SIG-M5 treated with dmso at 0.1 percent for 504 hours (cell line): Measurements from ENCODE around the gene TMC5.

ENCODE experiments used
- DNase-seq: peaks from one replicate; lab custom pipeline; 2025; ENCODE audit not compliant: unreplicated experiment; lab: John Stamatoyannopoulos, UW

The TMC5 gene

DNA sequence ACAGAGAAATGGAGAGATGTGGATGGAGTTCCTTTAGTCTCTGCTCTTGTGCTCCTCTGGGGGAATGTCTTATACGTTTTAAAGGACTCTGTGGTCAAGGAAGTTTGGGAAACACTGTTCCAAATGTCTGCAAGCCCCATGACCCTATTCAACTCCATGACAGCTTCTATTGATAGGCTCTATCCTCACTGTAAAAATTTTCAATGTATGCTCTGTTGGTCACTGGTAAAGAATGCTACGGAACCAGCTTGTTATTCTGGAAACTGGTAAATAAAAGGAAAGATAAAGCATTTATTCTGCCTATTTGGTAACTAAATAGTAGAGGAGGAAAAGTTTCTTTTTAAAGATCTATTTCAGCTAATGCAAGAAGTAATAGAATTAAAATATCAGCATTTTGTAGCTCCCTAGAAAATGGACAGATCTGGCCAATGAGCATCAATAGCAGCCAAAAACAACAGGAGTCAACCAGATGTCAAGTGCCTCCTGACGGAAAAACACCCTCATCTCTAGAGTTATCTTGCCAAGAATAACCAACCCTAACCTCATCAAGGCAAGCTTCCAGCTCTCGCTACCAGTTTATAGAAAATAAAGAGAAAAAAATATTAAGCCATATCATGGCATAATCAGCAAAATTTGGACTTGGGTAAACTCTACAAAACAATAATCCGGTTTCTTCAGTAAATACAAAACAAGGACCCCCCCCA is 88.1 kb downstream of the TMC5 start:
- DNase-seq = no peak

DNA sequence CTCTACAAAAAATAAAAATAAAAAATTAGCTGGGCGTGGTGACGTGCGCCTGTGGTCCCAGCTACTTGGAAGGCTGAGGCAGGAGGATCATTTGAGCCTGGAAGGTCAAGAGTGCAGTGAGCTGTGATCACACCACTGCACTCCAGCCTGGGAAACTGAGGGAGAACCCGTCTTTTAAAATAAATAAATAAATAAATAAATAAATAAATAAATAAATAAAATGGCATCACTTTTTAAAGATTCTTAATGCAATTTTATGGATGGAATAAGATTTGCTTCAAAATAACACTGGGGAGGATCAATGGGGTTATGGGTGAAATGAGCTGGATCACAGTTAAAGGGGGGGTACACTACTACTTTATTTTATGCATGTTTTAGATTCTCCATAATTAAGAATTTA is 89.3 kb downstream of the TMC5 start:
- DNase-seq = no peak

DNA sequence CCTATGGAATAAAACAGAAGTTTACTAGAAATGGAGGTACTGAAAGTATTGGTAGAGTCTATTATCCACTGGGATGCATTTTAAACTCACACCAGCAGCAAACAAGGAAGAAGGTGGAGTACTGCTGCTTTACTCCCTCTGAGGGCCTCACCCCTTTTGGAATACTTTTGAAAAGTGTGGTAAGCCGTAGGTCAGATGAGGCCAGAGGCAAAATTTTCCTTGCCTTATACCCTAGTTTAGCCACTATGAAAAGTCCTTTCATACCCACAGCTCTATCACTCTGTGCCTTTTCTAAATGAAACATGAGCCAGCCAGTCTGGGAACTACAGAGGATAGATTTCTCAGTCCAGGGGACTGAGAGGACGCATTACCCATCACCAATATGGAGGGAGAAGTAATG is 90.2 kb downstream of the TMC5 start:
- no peak for DNase-seq

DNA sequence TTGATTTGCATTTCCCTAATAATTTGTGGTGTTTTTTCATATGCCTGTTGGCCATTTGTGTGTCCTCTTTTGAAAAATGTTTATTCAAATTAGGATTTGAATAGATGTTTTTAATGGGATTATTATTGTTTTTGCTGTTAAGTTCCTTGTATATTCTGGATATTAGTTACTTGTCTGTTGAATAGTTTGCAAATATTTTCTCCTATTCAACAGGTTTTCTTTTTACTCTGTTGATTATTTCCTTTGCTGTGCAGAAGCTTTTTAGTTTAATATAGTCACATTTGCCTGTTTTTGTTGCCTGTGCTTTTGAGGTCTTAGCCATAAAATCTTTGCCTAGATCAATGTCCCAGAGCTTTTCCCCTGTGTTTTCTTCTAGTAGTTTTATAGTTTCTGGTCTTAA is 94.6 kb downstream of the TMC5 start:
- no peak for DNase-seq

DNA sequence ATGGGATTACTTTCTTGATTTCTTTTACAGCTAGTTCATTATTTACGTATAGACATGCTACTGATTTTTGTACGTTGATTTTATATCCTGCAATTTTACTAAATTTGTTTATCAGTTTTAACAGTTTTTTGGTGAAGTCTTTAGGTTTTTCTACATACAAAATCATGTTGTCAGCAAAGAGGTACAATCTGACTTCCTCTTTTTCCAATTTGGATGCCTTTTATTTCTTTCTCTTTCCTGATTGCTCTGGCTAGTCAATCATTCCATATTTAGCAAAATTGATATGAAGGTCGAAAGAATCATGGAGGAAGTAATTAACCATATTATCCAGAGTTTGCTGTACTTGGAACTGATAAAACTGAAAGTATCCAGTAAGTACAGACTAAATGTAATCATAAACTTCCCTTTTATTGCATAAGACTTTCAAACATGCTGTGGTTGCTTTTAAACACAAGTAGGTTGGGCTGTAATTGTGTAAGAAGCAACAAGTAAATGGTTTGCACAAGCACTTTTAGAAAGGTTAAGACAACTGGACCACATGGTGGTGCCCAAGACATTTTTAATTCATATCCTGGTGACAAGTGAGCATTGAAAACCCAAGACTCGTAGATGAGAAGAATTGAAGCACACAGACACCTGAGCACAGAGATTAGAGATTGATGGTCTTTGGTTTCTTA is 95.8 kb downstream of the TMC5 start:
- peak; percentile 87 for DNase-seq

DNA sequence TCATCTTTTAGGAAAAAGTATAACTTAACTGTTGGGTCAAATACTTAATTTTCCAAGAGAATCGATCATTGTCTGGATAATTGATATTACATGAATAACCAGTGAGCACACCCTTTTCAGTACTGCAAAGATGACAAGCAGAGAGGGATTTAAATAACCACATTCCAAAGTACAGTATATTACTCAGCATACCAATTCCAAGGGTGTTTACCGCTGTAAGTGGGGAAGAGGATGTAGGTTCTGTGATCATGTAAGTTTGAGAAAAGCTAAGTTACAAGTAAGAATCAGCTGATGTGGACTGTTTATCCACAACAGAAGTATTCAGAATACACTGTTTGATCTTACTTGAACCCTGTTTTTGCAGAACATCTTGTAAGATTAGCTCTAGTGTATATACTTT is 98.1 kb downstream of the TMC5 start:
- no peak for DNase-seq

DNA sequence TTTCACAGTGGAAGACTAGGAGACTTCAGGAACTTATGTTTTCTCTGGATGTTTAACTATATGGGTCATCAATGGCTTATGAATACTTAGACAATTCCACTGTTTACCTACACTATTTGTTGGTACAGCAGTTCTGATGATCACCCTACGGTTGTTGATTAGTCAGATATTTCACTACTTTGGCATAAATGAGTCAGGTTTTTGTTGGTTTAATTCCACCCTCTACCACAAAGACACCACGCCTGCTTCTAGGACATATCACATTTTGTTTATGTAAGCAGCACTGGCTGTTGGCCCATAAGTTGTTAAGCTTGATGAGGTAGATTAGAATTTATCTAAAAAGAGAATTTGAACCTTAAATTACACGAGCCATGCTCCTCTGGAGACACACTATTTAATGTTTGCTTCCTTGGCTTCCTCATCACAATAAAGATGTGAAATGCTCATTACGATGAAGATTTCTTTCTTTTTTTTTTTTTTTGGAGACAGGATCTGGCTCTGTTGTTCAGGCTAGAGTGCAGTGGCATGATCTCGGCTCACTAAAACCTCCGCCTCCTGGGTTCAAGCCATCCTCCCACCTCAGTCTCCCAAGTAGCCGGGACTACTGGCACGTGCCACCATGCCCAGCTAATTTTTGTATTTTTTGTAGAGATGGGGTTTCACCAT is 99.9 kb downstream of the TMC5 start:
- no peak for DNase-seq

DNA sequence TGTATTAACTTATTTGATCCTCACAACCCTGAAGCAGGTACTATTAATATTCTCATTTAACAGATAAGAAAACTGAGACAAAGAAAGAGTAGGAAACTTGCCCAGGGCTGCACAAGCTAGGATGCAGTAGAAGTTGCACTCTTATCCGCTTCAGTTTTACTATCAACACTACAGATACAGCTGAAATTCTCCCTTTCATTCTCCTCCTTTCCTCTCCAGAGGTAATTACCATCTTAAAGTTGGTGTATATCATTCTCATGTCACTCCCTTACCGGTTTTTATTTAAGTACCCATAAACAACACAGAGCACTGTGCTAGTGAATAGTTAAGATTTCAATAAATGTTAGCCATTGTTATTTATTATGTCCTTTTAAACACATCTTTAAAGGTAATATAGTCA is 100.7 kb downstream of the TMC5 start:
- no peak for DNase-seq

DNA sequence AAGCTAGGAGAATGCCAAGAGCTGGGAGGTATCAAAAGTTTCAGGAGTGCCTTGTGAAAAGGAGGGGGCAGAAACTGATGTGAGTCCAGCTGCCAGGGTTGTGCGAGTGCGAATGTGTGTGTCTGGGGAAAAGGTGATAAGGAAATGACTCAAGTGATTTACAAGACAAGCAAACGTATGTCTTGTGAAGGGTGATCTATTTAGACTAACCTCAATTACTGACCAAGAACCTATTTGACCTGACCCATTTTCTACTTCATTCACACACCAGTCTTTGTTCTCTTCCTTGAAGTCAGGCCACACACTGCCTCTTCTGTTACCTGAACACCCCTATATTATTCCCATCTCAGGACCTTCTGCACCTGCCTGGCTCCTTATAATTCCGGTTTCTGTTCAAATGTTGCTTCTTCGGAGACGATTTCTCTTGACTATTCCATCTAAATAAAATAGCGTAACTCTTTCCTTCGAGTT is 103.2 kb downstream of the TMC5 start:
- DNase-seq = no peak

DNA sequence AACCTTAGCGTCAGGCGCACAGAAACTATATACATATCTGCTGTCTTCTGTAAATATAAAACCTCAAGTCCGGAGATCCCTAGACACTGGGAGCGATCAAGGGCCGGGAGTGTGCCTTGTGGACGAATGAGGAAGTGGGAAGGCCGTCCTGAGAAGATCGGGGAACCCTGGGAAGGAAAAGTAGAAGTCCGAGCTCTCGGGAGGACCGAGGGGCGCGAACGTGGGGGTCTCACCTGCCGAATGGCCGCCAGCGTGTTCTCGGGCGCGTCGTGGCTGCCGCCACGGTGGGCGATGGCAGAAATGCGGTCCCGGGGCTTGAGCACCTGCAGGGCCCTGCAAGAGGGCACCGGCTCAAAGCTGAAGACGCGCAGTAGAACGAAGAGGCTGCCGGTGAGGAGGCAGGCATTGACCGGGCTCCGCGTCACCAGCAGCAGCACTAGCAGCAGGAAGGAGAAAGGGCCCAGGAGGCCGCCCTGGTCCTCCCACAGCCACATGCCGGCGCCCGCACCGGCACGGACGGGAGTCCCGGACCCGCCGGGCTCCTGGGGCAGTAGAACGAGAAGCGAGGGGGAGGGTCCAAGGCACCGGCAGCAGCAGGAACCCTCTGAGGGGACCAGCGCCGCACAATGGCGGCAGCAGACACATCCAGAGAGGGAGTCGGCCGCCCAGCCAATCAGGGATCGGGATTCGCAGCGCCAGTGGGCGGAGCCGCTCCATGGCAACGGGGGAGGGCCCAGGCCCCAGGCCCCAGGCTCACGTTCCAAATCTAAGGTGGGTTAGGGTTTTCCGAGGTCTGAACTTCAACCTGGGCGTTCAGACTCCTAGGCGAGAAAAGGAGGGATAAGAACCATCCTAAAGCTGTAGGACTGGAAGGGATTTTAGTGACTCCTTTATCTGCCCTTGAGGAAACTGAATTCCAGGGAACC is 104.1 kb downstream of the TMC5 start, which contains the start of gene GDE1:
TSS of gene GDE1 (minus strand) at position 628 of the 926 bp plus-strand sequence. CDS start at position 494, 134 bp downstream.
- DNase-seq = peak; percentile 86

DNA sequence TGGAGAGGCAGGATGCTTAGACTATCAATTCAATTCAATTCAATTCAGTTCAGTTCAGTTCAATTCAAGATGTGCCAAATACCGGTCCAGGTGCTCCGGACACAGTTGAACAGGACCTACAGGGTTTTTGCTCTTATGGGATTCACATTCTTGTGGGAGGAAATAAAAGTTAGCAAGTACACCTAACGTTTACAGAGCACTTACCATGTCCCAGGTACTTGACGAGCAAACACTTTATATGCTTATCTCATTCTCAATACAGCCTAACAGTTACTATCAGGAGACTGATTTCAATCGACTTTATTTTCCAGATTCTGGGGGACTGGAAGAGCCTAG is 104.7 kb downstream of the TMC5 start:
- DNase-seq = no peak

DNA sequence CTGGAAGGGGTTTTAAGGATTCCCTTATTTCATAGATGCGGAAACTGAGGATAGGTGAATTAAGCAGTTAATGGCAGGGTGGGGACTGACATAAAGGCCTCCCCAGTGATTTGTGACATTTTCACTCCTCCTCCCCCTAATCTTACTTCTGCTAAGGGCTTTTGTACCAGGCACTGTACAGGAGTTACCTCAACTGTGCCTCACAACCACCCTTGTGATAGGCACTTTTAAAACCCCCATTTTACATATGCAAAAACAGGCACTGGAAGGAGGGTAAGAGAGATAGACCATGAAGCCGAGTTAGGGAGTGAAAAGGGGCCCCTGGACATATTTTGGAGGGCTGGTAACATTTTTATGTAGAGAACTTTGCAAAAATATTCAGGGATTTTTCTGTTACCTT is 105.1 kb downstream of the TMC5 start:
- DNase-seq = no peak

DNA sequence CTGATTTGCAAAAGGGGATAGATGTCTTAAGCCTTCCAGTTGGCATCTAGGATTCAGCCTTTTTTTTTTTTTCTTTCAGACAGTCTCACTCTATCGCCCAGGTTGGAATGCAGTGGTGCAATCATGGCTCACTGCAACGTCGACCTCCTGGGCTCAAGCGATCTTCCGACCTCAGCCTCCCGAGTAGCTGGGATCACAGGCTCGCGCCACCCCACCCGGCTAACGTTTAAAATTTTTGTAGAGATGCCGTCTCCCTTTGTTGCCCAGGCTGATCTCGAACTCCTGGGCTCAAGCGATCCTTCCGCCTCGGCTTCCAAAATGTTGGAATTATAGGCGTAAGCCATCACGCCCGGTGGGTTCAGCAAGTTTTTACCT is 105.5 kb downstream of the TMC5 start:
- DNase-seq = no peak

DNA sequence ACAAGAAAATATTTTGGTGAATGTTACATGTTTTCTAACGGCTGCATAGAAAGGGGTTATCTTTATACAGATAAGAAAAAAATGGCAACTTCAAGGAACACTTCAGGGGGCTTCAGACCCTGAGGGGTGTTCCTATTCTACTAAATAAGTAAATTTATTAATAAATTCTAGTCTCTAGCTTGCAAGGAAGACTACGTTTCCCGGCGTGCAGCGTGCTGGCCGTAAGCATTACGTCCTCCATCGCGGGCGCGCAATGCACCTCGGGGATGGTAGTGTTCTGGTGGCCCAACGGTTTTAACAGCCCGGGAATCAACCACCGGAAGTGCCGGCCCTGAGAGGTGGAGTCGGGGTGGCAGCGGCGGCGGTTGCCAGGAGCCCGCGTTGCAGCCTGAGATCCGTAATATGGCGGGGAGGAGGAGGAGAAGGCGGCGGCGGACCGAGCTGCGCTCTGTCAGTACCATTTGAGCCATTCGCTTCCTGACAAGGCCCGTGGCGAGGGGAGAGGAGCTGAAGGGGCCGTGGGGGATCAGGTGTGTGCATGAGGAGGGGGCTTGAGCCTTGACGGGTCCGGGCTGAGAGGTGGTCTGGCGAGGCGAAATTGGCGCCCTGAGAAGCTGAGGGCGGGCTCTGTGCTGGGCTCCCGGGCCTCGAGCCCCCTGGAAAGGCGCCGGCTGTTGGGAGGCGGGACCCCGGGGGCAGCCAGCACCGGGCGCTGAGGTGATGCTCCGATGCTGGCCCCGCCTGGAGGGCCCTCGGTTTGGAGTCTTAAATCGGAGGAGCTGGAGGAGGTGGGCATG is 106.1 kb downstream of the TMC5 start, which contains the start of gene CCP110:
TSS of gene CCP110 (plus strand) at position 384 of the 797 bp plus-strand sequence. CDS start 3,940 bp downstream, outside the sequence.
- peak; percentile 96 for DNase-seq

DNA sequence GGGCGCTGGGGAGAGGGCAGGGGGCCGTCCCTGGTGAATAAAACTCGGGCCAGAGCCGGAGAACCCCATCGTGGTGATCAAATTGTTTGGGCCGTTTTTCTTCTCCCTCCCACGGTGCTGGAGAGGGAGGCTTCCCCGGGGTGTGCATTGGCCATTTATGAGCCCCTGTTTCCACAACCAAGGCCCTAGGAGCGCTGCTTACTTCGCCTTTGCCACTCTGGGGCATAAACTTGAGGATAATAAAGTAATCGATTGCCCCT is 106.6 kb downstream of the TMC5 start:
- DNase-seq = no peak

DNA sequence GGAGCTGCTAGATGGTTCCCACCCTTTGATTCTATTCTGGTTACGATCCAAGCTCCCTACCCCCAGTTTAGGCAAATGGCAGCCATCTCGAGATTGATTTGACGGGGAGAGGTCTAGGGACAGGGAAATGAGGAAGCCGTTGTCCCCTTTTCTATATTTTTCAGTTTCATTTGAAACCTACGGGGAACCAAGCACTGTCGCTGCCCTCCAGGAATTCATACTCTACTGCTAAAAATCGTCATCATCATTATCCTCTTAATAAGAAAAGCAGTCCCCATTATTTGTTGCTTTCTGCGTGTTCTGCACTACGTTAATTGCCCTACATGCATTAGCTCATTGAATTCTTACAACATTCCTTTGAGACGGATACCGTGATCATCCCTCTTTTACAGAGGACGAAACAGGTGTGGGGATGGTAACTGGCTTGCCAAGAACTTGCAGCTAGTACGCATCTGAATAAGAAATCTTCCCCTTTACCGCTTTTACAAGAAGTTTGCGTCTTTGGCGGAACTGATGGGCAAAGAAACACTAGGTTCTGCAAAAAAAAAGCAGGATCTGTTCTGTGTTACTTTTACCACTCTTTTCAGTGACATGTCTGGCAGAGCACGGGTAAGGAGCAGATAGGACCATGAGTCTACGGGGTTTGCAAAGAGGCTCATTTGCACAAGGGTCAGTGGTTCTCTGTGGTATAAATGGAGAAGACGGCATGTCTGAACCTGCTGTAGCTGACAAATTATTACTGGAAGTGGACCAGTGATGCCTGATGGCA is 107.1 kb downstream of the TMC5 start:
- peak; percentile 58 for DNase-seq

DNA sequence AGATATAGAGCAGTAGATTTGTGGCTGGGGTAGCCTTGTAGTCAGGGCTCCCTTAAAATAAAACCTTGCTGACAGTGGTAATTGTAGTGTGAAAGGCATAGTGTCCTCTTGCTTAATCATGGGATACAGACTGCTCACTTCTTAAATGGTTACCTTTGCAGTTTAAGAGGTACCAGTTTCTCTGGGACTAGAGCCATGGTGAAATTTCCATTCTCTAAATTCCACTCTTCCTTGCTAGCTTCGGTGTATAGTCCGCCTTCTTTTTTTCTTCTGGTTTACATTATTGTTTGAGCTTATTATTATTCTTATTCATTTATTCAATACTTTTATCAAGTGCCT is 107.7 kb downstream of the TMC5 start:
- no peak for DNase-seq

DNA sequence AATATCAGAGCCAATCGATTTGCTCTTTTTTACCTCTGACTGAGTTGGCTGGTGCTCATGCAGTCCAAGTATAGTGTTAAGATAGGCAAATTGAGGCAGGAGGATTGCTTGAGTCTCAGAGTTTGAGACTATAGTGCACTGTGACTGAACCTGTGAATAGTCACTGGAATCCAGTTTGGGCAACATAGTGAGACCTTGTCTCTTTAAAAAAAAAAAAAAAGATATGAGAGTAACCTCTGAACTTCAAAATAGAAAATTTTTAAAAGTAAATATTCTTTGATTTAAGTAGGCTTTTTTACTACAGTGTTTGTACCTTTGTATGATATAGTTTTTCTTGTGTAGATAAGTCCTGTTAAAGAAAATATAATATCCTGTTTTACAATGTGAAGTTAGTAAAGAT is 109.5 kb downstream of the TMC5 start:
- DNase-seq = no peak

DNA sequence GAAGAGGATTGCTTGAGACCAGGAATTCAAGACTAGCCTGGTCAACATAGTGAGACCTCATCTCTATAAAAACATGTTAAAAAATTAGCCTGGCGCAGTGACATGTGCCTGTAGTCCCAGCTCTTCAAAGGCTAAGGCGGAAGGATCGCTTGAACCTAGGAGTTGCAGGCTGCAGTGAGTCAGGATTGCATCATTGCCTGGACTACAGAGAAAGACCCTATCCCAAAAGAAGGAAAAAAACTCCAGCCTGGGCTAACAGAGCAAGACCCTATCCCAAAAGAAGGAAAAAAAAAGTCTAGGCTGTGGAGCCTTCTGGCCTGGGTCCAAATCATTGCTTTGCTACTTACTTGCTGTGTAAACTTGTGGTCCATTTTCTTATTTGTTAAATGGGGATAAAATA is 111.0 kb downstream of the TMC5 start:
- DNase-seq = no peak

DNA sequence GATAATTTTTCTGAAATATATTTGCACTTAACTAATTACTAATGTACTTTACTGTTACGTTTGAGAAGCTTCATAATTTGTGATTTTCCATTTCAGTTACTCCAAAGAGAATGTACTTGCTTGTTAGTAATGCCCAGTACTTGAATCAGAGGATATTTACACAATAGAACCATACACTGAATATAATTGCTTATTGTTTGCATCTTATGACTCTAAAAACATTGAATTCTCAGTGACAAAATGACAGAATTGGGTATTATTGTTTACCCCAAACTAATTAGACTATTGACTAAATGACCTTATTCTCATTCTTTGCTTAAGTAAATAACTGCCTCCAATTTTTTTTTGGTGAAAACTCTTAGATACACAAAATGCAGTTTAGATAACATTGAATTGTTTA is 114.9 kb downstream of the TMC5 start:
- DNase-seq = no peak
